ENCODE measurements around the gene SLC12A8. TPM values are rescaled to one million over a fixed set of nuclear protein-coding genes. Genes with fewer than 3 reads are reported as not detected.

SLC12A8 gene
- total RNA-seq, 1 experiment from 2014 or later, result 7.1 TPM

- Histone ChIP-seq H3K36me3 (ENCODE audit: insufficient read depth, low read length, poor library complexity, severe bottlenecking) (no peaks in the 10 kb centered on the region), H3K27ac (ENCODE audit: low read depth, low read length, poor library complexity, severe bottlenecking) (no peak overlapping the region), H3K27me3 (replicated peaks; ENCODE audit: insufficient read depth, low read depth, low read length, poor library complexity) (no peaks in the 10 kb centered on the region), H3K4me3 (ENCODE audit: low read depth, low read length, poor library complexity, severe bottlenecking) (no peak overlapping the region), H3K9me3 (ENCODE audit: low read depth, low read length, poor library complexity, severe bottlenecking) (no peaks in the 10 kb centered on the region), H3K4me1 (ENCODE audit: insufficient read depth, low read length, poor library complexity, severe bottlenecking) (peaks cover 6% of the 10 kb centered on the region)
- ChIA-PET POLR2A (ENCODE audit: low non-redundant PET) (no interaction called here), CTCF (no interaction called here)
- no peak for DNase-seq (ENCODE audit: low spot score)
- TF ChIP-seq EZH2 (IDR thresholded peaks at IDR 0.05; ENCODE audit: borderline replicate concordance, low read depth, low read length, poor library complexity, severe bottlenecking) (no peak), CTCF (conservative IDR thresholded peaks at IDR 0.05; ENCODE audit: low read depth, low read length) (no peak)
- intact Hi-C loops (cut with micrococcal nuclease; ENCODE audit: unreplicated experiment), result no loop called here
- BruUV-seq (replicated peaks), result no TSS peak
Measured at GRCh38 chr3:125143538-125143937, 69.0 kb downstream of the SLC12A8 start.

GRCh38 chr3:125142940-125143339 is 69.6 kb downstream of the SLC12A8 start:
- ChIA-PET POLR2A (ENCODE audit: low non-redundant PET) (no interaction called here), CTCF (no interaction called here)
- peaks cover 6% of the 10 kb centered on the region for H3K4me1 ChIP-seq (ENCODE audit: insufficient read depth, low read length, poor library complexity, severe bottlenecking)

GRCh38 chr3:125142420-125142778 is 70.1 kb downstream of the SLC12A8 start:
- H3K4me3 ChIP-seq (ENCODE audit: low read depth, low read length, poor library complexity, severe bottlenecking), result no peak overlapping the region
- no TSS peak for BruUV-seq (replicated peaks)
- intact Hi-C loops (cut with micrococcal nuclease; ENCODE audit: unreplicated experiment), result no loop called here

More at GRCh38 chr3:125142940-125143339, 69.6 kb downstream of the SLC12A8 start:
- no peak for TF ChIP-seq EZH2 (IDR thresholded peaks at IDR 0.05; ENCODE audit: borderline replicate concordance, low read depth, low read length, poor library complexity, severe bottlenecking)
- TF ChIP-seq CTCF (conservative IDR thresholded peaks at IDR 0.05; ENCODE audit: low read depth, low read length), result no peak
- Histone ChIP-seq H3K4me3 (ENCODE audit: low read depth, low read length, poor library complexity, severe bottlenecking) (no peak overlapping the region), H3K27me3 (replicated peaks; ENCODE audit: insufficient read depth, low read depth, low read length, poor library complexity) (no peaks in the 10 kb centered on the region), H3K36me3 (ENCODE audit: insufficient read depth, low read length, poor library complexity, severe bottlenecking) (no peaks in the 10 kb centered on the region), H3K9me3 (ENCODE audit: low read depth, low read length, poor library complexity, severe bottlenecking) (no peaks in the 10 kb centered on the region), H3K27ac (ENCODE audit: low read depth, low read length, poor library complexity, severe bottlenecking) (no peak overlapping the region)
- no peak for DNase-seq (ENCODE audit: low spot score)
- intact Hi-C loops (cut with micrococcal nuclease; ENCODE audit: unreplicated experiment), result no loop called here
- BruUV-seq (replicated peaks), result no TSS peak

More at GRCh38 chr3:125142420-125142778, 70.1 kb downstream of the SLC12A8 start:
- no peak for DNase-seq (ENCODE audit: low spot score)
- Histone ChIP-seq H3K36me3 (ENCODE audit: insufficient read depth, low read length, poor library complexity, severe bottlenecking) (no peaks in the 10 kb centered on the region), H3K9me3 (ENCODE audit: low read depth, low read length, poor library complexity, severe bottlenecking) (no peaks in the 10 kb centered on the region), H3K4me1 (ENCODE audit: insufficient read depth, low read length, poor library complexity, severe bottlenecking) (peaks cover 6% of the 10 kb centered on the region), H3K27ac (ENCODE audit: low read depth, low read length, poor library complexity, severe bottlenecking) (no peak overlapping the region), H3K27me3 (replicated peaks; ENCODE audit: insufficient read depth, low read depth, low read length, poor library complexity) (no peaks in the 10 kb centered on the region)
- TF ChIP-seq EZH2 (IDR thresholded peaks at IDR 0.05; ENCODE audit: borderline replicate concordance, low read depth, low read length, poor library complexity, severe bottlenecking) (no peak), CTCF (conservative IDR thresholded peaks at IDR 0.05; ENCODE audit: low read depth, low read length) (no peak)
- CTCF ChIA-PET, result no interaction called here
- POLR2A ChIA-PET (ENCODE audit: low non-redundant PET), result no interaction called here
